ENCODE results near the gene RNU1-3.
"Not testable (repeated sequence)": the region's sequence is repeated elsewhere in the genome, so short reads cannot be mapped to it uniquely, and the experiment has no call there.

GRCh38 chr1:16709659-16710087 is 42.9 kb upstream of the RNU1-3 start:
- not testable (repeated sequence) for TF ChIP-seq CTCF (IDR thresholded peaks at IDR 0.05; ENCODE audit: insufficient read depth, low read depth, low read length); EZH2 (IDR thresholded peaks at IDR 0.05; ENCODE audit: insufficient read depth, low read length)
